ENCODE results near the gene C9orf152. TPM values are rescaled to one million over a fixed set of nuclear protein-coding genes. Genes with fewer than 3 reads are reported as not detected.

C9orf152 gene
- total and polyA plus RNA-seq, 2 of the 13 experiments (the other 11 are each of a cell fraction or from before 2014, with no cell fraction given): 0.24 to 0.48 TPM

- TF ChIP-seq SYNCRIP (IDR thresholded peaks at IDR 0.05; ENCODE audit: insufficient read depth, low read depth, low read length): no peak
- 0 out of 2 replicates have a peak, but pooled peaks have one; percentile 63 for TF ChIP-seq ZNF746 (CRISPR knock-in tag; IDR thresholded peaks at IDR 0.05)
- TF ChIP-seq KDM4B (CRISPR knock-in tag; IDR thresholded peaks at IDR 0.05): 0 out of 2 replicates have a peak, but pooled peaks have one; percentile 22
- TF ChIP-seq RFXAP (CRISPR knock-in tag; IDR thresholded peaks at IDR 0.05; ENCODE audit: borderline replicate concordance): 0 out of 2 replicates have a peak, but pooled peaks have one; percentile 39
- no peak for TF ChIP-seq MAF1 (CRISPR knock-in tag; IDR thresholded peaks at IDR 0.05; ENCODE audit: borderline replicate concordance)
- TF ChIP-seq EHMT2 (IDR thresholded peaks at IDR 0.05; ENCODE audit: borderline replicate concordance, low read depth, low read length): no peak
- no peak for TF ChIP-seq MBD4 (IDR thresholded peaks at IDR 0.05; ENCODE audit: borderline replicate concordance, low read length)
- peak; percentile 70; the same call in 1 of the 2 replicates for TF ChIP-seq ETV6 (CRISPR knock-in tag; conservative IDR thresholded peaks at IDR 0.05)
- TF ChIP-seq ZMAT3 (CRISPR knock-in tag; conservative IDR thresholded peaks at IDR 0.05): no peak
- TF ChIP-seq THAP11 (CRISPR knock-in tag; IDR thresholded peaks at IDR 0.05): peak; percentile 45; the same call in 1 of the 2 replicates
- no peak; the same call in 1 of the 2 replicates for TF ChIP-seq TEF (CRISPR knock-in tag; IDR thresholded peaks at IDR 0.05)
- TF ChIP-seq DPF2 (CRISPR knock-in tag; IDR thresholded peaks at IDR 0.05; ENCODE audit: borderline replicate concordance, low read depth): no peak
- no peak for TF ChIP-seq ARNT (IDR thresholded peaks at IDR 0.05)
- TF ChIP-seq DMAP1 (CRISPR knock-in tag; IDR thresholded peaks at IDR 0.05): peak; percentile 73; the same call in 1 of the 2 replicates
- no peak for TF ChIP-seq LBX2 (CRISPR knock-in tag; IDR thresholded peaks at IDR 0.05; ENCODE audit: borderline replicate concordance)
- no peak for TF ChIP-seq ZNF567 (CRISPR knock-in tag; IDR thresholded peaks at IDR 0.05; ENCODE audit: borderline replicate concordance)
- TF ChIP-seq ZBTB42 (CRISPR knock-in tag; IDR thresholded peaks at IDR 0.05): 0 out of 2 replicates have a peak, but pooled peaks have one; percentile 55
- peak; percentile 12; the same call in 1 of the 2 replicates for TF ChIP-seq KAT8 (CRISPR knock-in tag; IDR thresholded peaks at IDR 0.05)
- TF ChIP-seq ZNF496 (CRISPR knock-in tag; IDR thresholded peaks at IDR 0.05; ENCODE audit: insufficient replicate concordance): no peak
- TF ChIP-seq FOXK1 (CRISPR knock-in tag; IDR thresholded peaks at IDR 0.05; ENCODE audit: borderline replicate concordance, low read depth): no peak
- no peak for TF ChIP-seq RFX1 (IDR thresholded peaks at IDR 0.05)
- no peak for TF ChIP-seq ZNF784 (CRISPR knock-in tag; IDR thresholded peaks at IDR 0.05; ENCODE audit: borderline replicate concordance)
- TF ChIP-seq KAT2B (IDR thresholded peaks at IDR 0.05; ENCODE audit: borderline replicate concordance, low read depth, low read length): no peak
- TF ChIP-seq ZC3H4 (CRISPR knock-in tag; IDR thresholded peaks at IDR 0.05; ENCODE audit: borderline replicate concordance): no peak
Observed at GRCh38 chr9:110256380-110257096, 48.6 kb upstream of the C9orf152 start, which contains the start of gene TXN (continued).

Data from HepG2 (cell line).